ENCODE data around the gene FDX1. TPM values are rescaled to one million over a fixed set of nuclear protein-coding genes. Genes with fewer than 3 reads are reported as not detected.

FDX1 gene
- total RNA-seq, 1 experiment from 2014 or later, result 9.1 TPM

DNA sequence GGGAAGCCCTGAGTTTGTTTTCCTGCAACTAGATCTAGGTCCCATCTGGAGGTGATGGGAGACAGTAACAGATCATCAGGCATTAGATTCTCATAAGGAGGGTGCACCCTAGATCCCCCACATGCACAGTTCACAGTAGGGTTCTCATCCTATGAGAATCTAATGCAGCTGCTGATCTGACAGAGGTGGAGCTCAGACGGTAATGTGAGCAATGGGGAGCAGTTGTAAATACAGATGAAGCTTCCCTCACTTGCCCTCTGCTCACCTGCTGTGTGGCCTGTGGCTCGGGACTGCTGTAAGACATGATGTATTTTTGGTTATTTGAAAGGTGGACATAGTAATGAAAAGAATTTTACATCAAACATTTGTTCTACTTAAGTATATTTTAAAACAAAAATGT is 20.5 kb downstream of the FDX1 start:
- no peaks in the 10 kb centered on the region for H3K9me3 Mint-ChIP-seq (ENCODE audit: low read depth, unreplicated experiment)
- intact Hi-C loops (cut with micrococcal nuclease; ENCODE audit: unreplicated experiment), result no loop called here
- BruUV-seq (replicated peaks), result no TSS peak
- H3K27ac Mint-ChIP-seq (ENCODE audit: unreplicated experiment), result no peak overlapping the region
- no peak overlapping the region for H3K4me3 Mint-ChIP-seq (ENCODE audit: low read depth, unreplicated experiment)
- H3K36me3 Mint-ChIP-seq (ENCODE audit: insufficient read depth, unreplicated experiment), result peaks cover 5% of the 10 kb centered on the region
- TF ChIP-seq, protein P1, sequence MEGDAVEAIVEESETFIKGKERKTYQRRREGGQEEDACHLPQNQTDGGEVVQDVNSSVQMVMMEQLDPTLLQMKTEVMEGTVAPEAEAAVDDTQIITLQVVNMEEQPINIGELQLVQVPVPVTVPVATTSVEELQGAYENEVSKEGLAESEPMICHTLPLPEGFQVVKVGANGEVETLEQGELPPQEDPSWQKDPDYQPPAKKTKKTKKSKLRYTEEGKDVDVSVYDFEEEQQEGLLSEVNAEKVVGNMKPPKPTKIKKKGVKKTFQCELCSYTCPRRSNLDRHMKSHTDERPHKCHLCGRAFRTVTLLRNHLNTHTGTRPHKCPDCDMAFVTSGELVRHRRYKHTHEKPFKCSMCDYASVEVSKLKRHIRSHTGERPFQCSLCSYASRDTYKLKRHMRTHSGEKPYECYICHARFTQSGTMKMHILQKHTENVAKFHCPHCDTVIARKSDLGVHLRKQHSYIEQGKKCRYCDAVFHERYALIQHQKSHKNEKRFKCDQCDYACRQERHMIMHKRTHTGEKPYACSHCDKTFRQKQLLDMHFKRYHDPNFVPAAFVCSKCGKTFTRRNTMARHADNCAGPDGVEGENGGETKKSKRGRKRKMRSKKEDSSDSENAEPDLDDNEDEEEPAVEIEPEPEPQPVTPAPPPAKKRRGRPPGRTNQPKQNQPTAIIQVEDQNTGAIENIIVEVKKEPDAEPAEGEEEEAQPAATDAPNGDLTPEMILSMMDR (IDR thresholded peaks at IDR 0.05; ENCODE audit: unreplicated experiment), result no peak
- no peak for DNase-seq
- no peaks in the 10 kb centered on the region for H3K27me3 Mint-ChIP-seq (ENCODE audit: unreplicated experiment)
- CTCF ChIA-PET, result no interaction called here
- no peaks in the 10 kb centered on the region for H3K4me1 Mint-ChIP-seq (ENCODE audit: low read depth, unreplicated experiment)

DNA sequence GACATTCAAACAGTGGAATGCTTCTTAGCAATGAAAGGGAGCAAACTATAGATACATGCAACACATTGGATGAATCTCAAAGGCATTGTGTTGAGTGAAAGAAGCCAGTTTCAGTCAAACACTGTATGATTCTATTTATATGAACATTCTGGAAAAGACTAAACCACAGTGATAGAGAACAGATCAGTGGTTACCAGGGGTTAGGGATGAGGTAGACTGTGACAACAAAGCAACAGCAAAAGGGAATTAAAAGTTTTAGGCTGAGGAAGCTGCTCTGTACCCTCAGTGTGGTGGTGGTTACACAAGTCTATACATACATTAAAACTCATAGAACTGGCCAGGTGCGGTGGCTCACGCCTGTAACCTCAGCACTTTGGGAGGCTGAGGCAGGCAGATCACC is 23.0 kb downstream of the FDX1 start:
- no TSS peak for BruUV-seq (replicated peaks)
- TF ChIP-seq, protein P1 (IDR thresholded peaks at IDR 0.05; ENCODE audit: unreplicated experiment), result no peak
- CTCF ChIA-PET, result no interaction called here
- H3K36me3 Mint-ChIP-seq (ENCODE audit: insufficient read depth, unreplicated experiment), result peaks cover 1% of the 10 kb centered on the region
- H3K27me3 Mint-ChIP-seq (ENCODE audit: unreplicated experiment), result no peaks in the 10 kb centered on the region
- no peak for DNase-seq
- H3K27ac Mint-ChIP-seq (ENCODE audit: unreplicated experiment), result no peak overlapping the region
- intact Hi-C loops (cut with micrococcal nuclease; ENCODE audit: unreplicated experiment), result no loop called here
- no peak overlapping the region for H3K4me3 Mint-ChIP-seq (ENCODE audit: low read depth, unreplicated experiment)
- no peaks in the 10 kb centered on the region for H3K9me3 Mint-ChIP-seq (ENCODE audit: low read depth, unreplicated experiment)
- no peaks in the 10 kb centered on the region for H3K4me1 Mint-ChIP-seq (ENCODE audit: low read depth, unreplicated experiment)

DNA sequence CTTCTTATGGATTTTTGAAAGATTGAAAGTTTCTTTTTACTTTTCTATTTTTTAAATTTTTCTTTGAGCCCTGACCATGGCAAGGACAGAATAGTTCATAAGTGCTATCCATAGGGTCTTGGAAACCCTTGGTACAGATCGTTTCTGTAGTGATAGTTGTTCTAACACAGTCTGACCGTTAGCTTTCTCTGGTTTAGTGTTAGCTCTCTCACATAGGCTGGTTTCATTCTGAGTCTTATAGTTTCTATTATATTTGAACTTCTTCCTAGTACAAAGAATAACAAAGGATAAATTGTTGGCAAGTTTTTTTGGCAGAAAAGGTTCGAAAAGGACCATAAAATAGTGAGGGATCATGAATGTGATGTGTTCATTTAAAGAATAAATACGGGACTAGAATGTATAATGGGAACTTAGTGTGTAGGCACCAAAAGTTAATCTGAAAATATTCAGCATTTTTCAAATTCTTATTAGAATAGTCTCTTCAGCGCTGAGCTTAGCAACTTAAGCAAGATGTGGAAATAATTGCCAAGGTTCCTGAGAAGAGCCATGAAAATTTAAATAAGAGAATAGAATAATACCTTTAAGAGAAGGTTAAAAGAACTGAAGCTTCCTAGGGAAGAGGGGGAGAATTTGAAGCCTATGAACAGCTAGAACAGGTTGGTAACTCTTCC is 24.1 kb downstream of the FDX1 start:
- DNase-seq, result no peak
- TF ChIP-seq, protein P1 (IDR thresholded peaks at IDR 0.05; ENCODE audit: unreplicated experiment), result no peak
- H3K36me3 Mint-ChIP-seq (ENCODE audit: insufficient read depth, unreplicated experiment), result no peaks in the 10 kb centered on the region
- H3K4me3 Mint-ChIP-seq (ENCODE audit: low read depth, unreplicated experiment), result no peak overlapping the region
- no peaks in the 10 kb centered on the region for H3K9me3 Mint-ChIP-seq (ENCODE audit: low read depth, unreplicated experiment)
- H3K27me3 Mint-ChIP-seq (ENCODE audit: unreplicated experiment), result no peaks in the 10 kb centered on the region
- BruUV-seq (replicated peaks), result no TSS peak
- no peak overlapping the region for H3K27ac Mint-ChIP-seq (ENCODE audit: unreplicated experiment)
- CTCF ChIA-PET, result no interaction called here
- intact Hi-C loops (cut with micrococcal nuclease; ENCODE audit: unreplicated experiment), result no loop called here
- no peaks in the 10 kb centered on the region for H3K4me1 Mint-ChIP-seq (ENCODE audit: low read depth, unreplicated experiment)

DNA sequence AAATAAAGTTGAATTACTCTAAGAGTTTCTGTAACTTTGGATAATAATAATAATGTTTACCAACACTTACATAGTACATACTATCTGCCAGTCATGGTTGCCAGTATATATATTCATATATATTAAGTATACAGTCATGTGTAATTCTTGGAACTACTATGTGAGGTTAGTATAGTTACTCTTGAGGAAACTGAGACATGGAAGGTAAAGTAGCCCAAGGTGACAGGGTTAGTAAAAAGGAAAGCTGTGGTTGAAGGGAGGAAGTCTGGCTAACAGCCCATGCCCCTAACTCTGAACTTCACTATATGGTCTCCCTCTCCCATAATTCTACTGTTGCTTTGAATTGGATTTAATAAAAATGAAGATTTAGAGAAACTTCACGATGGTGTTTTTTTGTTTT is 24.9 kb downstream of the FDX1 start:
- no peaks in the 10 kb centered on the region for H3K36me3 Mint-ChIP-seq (ENCODE audit: insufficient read depth, unreplicated experiment)

More for the DNA sequence above, 24.9 kb downstream of the FDX1 start:
- H3K27ac Mint-ChIP-seq (ENCODE audit: unreplicated experiment), result no peak overlapping the region
- H3K9me3 Mint-ChIP-seq (ENCODE audit: low read depth, unreplicated experiment), result no peaks in the 10 kb centered on the region
- CTCF ChIA-PET, result no interaction called here
- H3K27me3 Mint-ChIP-seq (ENCODE audit: unreplicated experiment), result no peaks in the 10 kb centered on the region
- intact Hi-C loops (cut with micrococcal nuclease; ENCODE audit: unreplicated experiment), result no loop called here
- no TSS peak for BruUV-seq (replicated peaks)
- H3K4me1 Mint-ChIP-seq (ENCODE audit: low read depth, unreplicated experiment), result no peaks in the 10 kb centered on the region
- H3K4me3 Mint-ChIP-seq (ENCODE audit: low read depth, unreplicated experiment), result no peak overlapping the region
- DNase-seq, result no peak
- TF ChIP-seq, protein P1 (IDR thresholded peaks at IDR 0.05; ENCODE audit: unreplicated experiment), result no peak
